Left cardiac atrium (tissue), 4 donors: Measurements from ENCODE around the gene TCF25. TPM values are rescaled to one million over a fixed set of nuclear protein-coding genes. Genes with fewer than 3 reads are reported as not detected.
"Not testable (repeated sequence)": the region's sequence is repeated elsewhere in the genome, so short reads cannot be mapped to it uniquely, and the experiment has no call there.

Source experiments
- ATAC-seq, 2 donors: fragments of 200-7000 bp; cut with Tn5 transposase; one replicate each; pipeline ENCODE4 v1.9.1; 2020; ENCODE audit warnings: mild to moderate bottlenecking in 2 of 2, moderate library complexity in 2 of 2
- DNase-seq: peaks from one replicate; pipeline ENCODE4 v3.0.0-alpha.2; 2020
- intact Hi-C, 2 donors: fragments of 100-400 bp; cut with DNase I; formaldehyde crosslinking; loops; one replicate each; pipeline versions ENCODE4 v1.14.1 to v1.15.1; 2022 to 2023
- total RNA-seq, 2 donors: library from RNA; stranded (reverse); fragmentation: NEBNext Ultra II Directional; extraction: Animal tissue kit (Norgen Biotek cat#: 25700); gene quantifications; one replicate each; pipeline ENCODE4 v1.2.1, GENCODE V29; 2021
- donor health status: DM: no; HTN: yes; CAD: no.
- donor health status: DM: no; HTN: yes; CAD: no; lungs with severe emphysema.
- donor health status: DM: yes; HTN: yes; CAD: no.
- donor health status: Dilated cardiomyopathy.

TCF25 gene
- total RNA-seq, 2 donors from 2014 or later: 85.7 to 131 TPM

GRCh38 chr16:89869911-89870310 lies 3.5 kb upstream of the TCF25 start:
- ATAC-seq: no peak
- no peak for DNase-seq
- intact Hi-C loops: no loop called here

- DNase-seq: no peak
- ATAC-seq: no peak
- intact Hi-C loops: no loop called here
Measured at GRCh38 chr16:89870440-89870839, 3.0 kb upstream of the TCF25 start.

GRCh38 chr16:89871895-89872294 lies 1.5 kb upstream of the TCF25 start:
- ATAC-seq: no peak
- intact Hi-C loops: no loop called here
- no peak for DNase-seq

GRCh38 chr16:89873972-89874689 lies 739 bp downstream of the TCF25 start:
- DNase-seq: peak; percentile 96
- ATAC-seq: peak; percentile 91 to 94
- intact Hi-C loops: no loop called here

- DNase-seq, ATAC-seq, intact Hi-C loops: not testable (repeated sequence)
Measured at GRCh38 chr16:89879123-89879522, 5.7 kb downstream of the TCF25 start.

- ATAC-seq: no peak
- no peak for DNase-seq
- intact Hi-C loops: no loop called here
Measured at GRCh38 chr16:89880477-89881367, 7.3 kb downstream of the TCF25 start.

- no peak for ATAC-seq
- intact Hi-C loops: no loop called here
- DNase-seq: no peak
Measured at GRCh38 chr16:89881368-89881730, 8.0 kb downstream of the TCF25 start.

GRCh38 chr16:89883346-89884040 lies 10.1 kb downstream of the TCF25 start:
- intact Hi-C loops: no loop called here
- ATAC-seq (no peak), DNase-seq (no peak)

GRCh38 chr16:89884041-89884421 lies 10.6 kb downstream of the TCF25 start:
- intact Hi-C loops: no loop called here
- DNase-seq (no peak), ATAC-seq (peak in 1 of 2 donors; percentile 15)

- DNase-seq (no peak), ATAC-seq (no peak)
- intact Hi-C loops: no loop called here
Measured at GRCh38 chr16:89887243-89887642, 13.9 kb downstream of the TCF25 start.

- DNase-seq: no peak
- intact Hi-C loops: no loop called here
- no peak for ATAC-seq
Measured at GRCh38 chr16:89890200-89890599, 16.8 kb downstream of the TCF25 start.

GRCh38 chr16:89890886-89891657 lies 17.7 kb downstream of the TCF25 start:
- ATAC-seq (peak in 1 of 2 donors; percentile 40), DNase-seq (no peak)
- intact Hi-C loops: no loop called here

- DNase-seq (no peak), ATAC-seq (peak in 1 of 2 donors; percentile 9)
- intact Hi-C loops: no loop called here
Measured at GRCh38 chr16:89892055-89892630, 18.8 kb downstream of the TCF25 start.

GRCh38 chr16:89892635-89893034 lies 19.2 kb downstream of the TCF25 start:
- intact Hi-C loops: no loop called here
- ATAC-seq (no peak), DNase-seq (no peak)

GRCh38 chr16:89893642-89894548 lies 20.5 kb downstream of the TCF25 start:
- no peak for DNase-seq
- intact Hi-C loops: no loop called here
- ATAC-seq: peak in 1 of 2 donors; percentile 6

GRCh38 chr16:89895482-89896250 lies 22.3 kb downstream of the TCF25 start:
- ATAC-seq (no peak), DNase-seq (no peak)
- intact Hi-C loops: no loop called here

- intact Hi-C loops: no loop called here
- DNase-seq: no peak
- ATAC-seq: no peak
Measured at GRCh38 chr16:89897204-89897603, 23.8 kb downstream of the TCF25 start.
